WI38 (cell line): ENCODE measurements around the gene STRIP1.
A peak's percentile ranks its signal among the peaks of the same experiment; 100 is the strongest.

Experiments
- H3K4me3 ChIP-seq: 2 replicates; pipeline ENCODE4 v1.5.1; 2011; ENCODE audit warnings: low read depth, mild to moderate bottlenecking, control low read depth, low read length
- TF ChIP-seq, protein P1 (sequence below): IDR thresholded peaks from 2 replicates; pipeline ENCODE4 v1.5.1; 2012; ENCODE audit warnings: low read depth, mild to moderate bottlenecking, control low read depth, low read length

The STRIP1 gene

GRCh38 chr1:110053552-110054428 is 19.4 kb downstream of the STRIP1 start:
- H3K4me3 ChIP-seq = no peak overlapping the region
- TF ChIP-seq, protein P1, sequence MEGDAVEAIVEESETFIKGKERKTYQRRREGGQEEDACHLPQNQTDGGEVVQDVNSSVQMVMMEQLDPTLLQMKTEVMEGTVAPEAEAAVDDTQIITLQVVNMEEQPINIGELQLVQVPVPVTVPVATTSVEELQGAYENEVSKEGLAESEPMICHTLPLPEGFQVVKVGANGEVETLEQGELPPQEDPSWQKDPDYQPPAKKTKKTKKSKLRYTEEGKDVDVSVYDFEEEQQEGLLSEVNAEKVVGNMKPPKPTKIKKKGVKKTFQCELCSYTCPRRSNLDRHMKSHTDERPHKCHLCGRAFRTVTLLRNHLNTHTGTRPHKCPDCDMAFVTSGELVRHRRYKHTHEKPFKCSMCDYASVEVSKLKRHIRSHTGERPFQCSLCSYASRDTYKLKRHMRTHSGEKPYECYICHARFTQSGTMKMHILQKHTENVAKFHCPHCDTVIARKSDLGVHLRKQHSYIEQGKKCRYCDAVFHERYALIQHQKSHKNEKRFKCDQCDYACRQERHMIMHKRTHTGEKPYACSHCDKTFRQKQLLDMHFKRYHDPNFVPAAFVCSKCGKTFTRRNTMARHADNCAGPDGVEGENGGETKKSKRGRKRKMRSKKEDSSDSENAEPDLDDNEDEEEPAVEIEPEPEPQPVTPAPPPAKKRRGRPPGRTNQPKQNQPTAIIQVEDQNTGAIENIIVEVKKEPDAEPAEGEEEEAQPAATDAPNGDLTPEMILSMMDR = peak; percentile 96

GRCh38 chr1:110055493-110056284 is 21.3 kb downstream of the STRIP1 start:
- TF ChIP-seq, protein P1 = no peak
- H3K4me3 ChIP-seq = no peak overlapping the region

DNA sequence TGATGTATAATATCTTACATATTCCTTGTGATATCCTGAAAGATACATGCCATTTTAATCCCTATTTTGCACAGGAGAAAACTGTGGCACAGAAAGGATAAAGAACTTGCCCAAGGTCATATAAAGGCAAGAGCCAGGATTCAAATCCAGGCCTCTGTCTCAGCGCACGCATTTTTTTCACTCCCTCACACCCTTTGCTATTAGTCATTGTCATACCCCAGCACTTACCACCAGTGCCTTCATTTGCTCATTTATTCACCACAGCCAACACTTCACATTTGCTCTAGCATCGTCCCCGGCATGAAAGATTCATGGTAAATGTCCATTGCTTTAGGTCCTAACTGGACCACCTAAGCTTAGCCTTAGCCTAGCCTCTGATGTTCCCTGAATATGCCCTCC is 21.9 kb downstream of the STRIP1 start:
- H3K4me3 ChIP-seq = no peak overlapping the region
- TF ChIP-seq, protein P1 = no peak

- TF ChIP-seq, protein P1 = no peak
- no peak overlapping the region for H3K4me3 ChIP-seq
Observed at GRCh38 chr1:110056776-110057175, 22.4 kb downstream of the STRIP1 start.

- H3K4me3 ChIP-seq = no peak overlapping the region
- TF ChIP-seq, protein P1 = no peak
Observed at GRCh38 chr1:110057963-110058518, 23.6 kb downstream of the STRIP1 start.

DNA sequence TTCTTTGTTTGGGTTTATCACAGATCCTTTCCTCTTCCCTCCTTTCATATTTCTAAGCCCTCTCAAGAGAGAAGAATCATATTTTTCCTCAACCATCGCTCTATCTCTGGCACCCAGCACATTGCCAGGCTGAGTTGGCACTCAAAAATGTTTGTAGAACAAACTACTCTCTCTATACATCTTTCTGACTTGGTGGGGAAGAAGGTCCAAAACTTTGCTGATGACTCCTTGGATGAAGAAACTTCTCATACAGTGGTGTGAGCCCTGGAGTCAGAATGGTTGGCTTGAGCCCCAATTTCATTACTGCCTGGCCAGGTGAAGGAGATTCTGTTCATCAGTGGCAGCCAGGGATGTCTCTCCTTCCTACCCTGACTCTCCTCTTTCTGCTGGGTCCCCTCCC is 24.2 kb downstream of the STRIP1 start:
- TF ChIP-seq, protein P1 = no peak
- H3K4me3 ChIP-seq = no peak overlapping the region
